Thyroid gland (tissue), 4 donors: ENCODE measurements around the gene SELENOP.
"Not testable (repeated sequence)": the region's sequence is repeated elsewhere in the genome, so short reads cannot be mapped to it uniquely, and the experiment has no call there.

Experiments
- POLR2A ChIP-seq, 2 donors: fragments of 450-650 bp; IDR thresholded peaks; one replicate each; pipeline ENCODE4 v1.6.1; 2017; ENCODE audit warnings: antibody characterized with exemption in 2 of 2, mild to moderate bottlenecking in 2 of 2, moderate library complexity in 1 of 2
- TF ChIP-seq, protein P1 (sequence below), 6 experiments: fragments of 200-600 bp in 3 of 6; fragments of 450-650 bp in 3 of 6; sonication (generic) in 3 of 6; IDR thresholded peaks; one replicate each; pipeline ENCODE4 v1.5.1; 2016 to 2019; ENCODE audit warnings: antibody characterized with exemption in 6 of 6, mild to moderate bottlenecking in 2 of 6, inconsistent platforms in 1 of 6, moderate library complexity in 1 of 6

GRCh38 chr5:42816546-42816945 lies 4.9 kb upstream of the SELENOP start:
- TF ChIP-seq, protein P1, sequence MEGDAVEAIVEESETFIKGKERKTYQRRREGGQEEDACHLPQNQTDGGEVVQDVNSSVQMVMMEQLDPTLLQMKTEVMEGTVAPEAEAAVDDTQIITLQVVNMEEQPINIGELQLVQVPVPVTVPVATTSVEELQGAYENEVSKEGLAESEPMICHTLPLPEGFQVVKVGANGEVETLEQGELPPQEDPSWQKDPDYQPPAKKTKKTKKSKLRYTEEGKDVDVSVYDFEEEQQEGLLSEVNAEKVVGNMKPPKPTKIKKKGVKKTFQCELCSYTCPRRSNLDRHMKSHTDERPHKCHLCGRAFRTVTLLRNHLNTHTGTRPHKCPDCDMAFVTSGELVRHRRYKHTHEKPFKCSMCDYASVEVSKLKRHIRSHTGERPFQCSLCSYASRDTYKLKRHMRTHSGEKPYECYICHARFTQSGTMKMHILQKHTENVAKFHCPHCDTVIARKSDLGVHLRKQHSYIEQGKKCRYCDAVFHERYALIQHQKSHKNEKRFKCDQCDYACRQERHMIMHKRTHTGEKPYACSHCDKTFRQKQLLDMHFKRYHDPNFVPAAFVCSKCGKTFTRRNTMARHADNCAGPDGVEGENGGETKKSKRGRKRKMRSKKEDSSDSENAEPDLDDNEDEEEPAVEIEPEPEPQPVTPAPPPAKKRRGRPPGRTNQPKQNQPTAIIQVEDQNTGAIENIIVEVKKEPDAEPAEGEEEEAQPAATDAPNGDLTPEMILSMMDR (IDR thresholded peaks at IDR 0.05) = not testable (repeated sequence)
- TF ChIP-seq POLR2A (IDR thresholded peaks at IDR 0.05) = not testable (repeated sequence)
